ENCODE measurements around the gene TTC16.
A peak's percentile ranks its signal among the peaks of the same experiment; 100 is the strongest.
"Not testable (repeated sequence)": the region's sequence is repeated elsewhere in the genome, so short reads cannot be mapped to it uniquely, and the experiment has no call there.

TTC16 gene

GRCh38 chr9:127778280-127779135 is 62.6 kb downstream of the TTC16 start, which contains the start of gene SH2D3C:
TSS of gene SH2D3C (minus strand) at chr9:127778666. CDS start at chr9:127778627, 39 bp downstream.
- peaks cover 17% of the 10 kb centered on the region for H3K36me3 ChIP-seq
- H3K9me3 ChIP-seq = no peaks in the 10 kb centered on the region
- peak within 1 kb of the TSS; percentile 92 for H3K27ac ChIP-seq
- H3K9ac ChIP-seq = peak within 1 kb of the TSS; percentile 92
- TF ChIP-seq Cebpa-rat (IDR thresholded peaks at IDR 0.05) = no peak
- peaks cover 83% of the 10 kb centered on the region for H3K4me1 ChIP-seq
- peak within 1 kb of the TSS; percentile 88 for H3K4me2 ChIP-seq
- H3K27me3 ChIP-seq = no peaks in the 10 kb centered on the region
- H3K4me3 ChIP-seq = peak within 1 kb of the TSS; percentile 79
- peaks cover 47% of the 10 kb centered on the region for H4K20me1 ChIP-seq

DNA sequence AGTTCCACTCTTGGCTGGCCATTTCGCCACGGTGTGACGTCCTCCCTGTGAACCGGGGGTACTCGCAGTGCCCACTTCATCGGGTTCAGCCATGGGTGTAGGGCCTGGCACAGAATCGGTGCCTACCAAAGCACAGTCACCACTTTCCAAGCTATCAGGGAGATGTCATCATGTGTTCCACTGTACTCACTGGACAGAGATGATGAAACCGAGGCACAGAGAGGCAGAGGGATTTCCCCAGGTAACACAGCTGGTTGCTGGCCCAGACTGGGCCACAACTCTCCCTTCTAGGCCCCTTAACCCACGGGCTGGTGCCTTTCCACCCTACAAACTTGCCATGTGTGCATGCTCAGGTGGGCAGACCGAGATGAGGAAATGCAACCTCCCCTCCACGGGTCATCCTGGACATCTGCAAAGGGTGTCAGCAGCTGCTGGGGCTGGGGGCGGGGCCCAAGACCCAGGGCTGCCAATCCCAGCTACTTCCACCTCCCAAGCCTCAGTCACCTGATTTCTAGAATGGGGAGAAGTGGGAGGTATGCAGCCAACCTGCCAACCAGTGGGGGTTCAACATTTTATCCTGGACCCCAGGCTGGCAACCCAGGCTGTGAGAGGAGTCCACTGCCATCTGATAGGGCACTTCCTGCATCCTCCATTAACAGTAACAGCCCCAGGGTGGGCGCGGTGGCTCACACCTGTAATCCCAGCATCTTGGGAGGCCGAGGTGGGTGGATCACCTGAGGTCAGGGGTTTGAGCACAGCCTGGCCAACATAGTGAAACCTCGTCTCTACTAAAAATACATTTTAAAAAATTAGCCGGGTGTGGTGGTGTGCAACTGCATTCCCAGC is 63.5 kb downstream of the TTC16 start:
- Histone ChIP-seq H3K36me3 (peaks cover 9% of the 10 kb centered on the region), H4K20me1 (peaks cover 38% of the 10 kb centered on the region), H3K4me3 (peak overlapping the region; percentile 79), H3K27me3 (no peaks in the 10 kb centered on the region), H3K27ac (peak overlapping the region; percentile 92), H3K9ac (peak overlapping the region; percentile 92), H3K4me2 (peak overlapping the region; percentile 88), H3K9me3 (no peaks in the 10 kb centered on the region), H3K4me1 (peaks cover 83% of the 10 kb centered on the region)
- TF ChIP-seq Cebpa-rat (IDR thresholded peaks at IDR 0.05) = peak; percentile 57; the same call in 1 of the 2 replicates

DNA sequence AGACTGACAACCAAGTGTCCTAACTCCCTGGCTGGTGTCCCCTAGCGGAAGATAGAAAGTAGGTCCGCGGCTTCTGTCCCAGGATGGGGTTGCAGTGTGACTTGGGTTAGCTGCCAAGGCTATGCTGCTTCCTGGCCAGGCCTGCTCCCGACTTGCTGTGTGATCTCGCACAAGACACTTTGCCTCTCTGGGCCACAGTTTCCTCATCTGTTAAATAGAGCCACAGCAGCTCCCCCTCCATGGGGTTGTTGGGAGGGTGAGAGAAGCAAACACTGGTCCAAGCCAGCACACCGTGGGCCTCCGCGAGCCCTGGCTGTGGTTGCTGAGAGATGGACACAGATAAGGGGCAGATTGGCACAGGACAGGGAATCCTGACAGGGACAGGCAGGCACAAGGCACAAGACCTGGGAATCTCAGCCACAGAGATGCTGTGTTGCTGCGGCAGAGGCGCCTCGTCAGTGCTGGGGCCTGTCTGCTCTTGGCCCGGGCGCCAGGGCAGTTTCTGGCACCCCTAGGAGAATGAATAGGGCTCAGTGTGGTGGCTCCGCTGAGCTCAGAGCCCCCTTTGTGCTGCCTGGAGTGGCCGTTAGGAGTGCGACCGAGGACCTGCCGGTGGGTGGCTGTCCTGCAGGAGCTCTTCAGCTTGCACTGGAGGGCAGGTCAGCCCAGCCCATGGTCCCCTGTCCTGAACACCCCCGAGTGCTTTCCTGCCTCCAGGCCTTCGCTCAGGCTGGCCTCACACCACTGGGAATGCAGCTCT is 64.4 kb downstream of the TTC16 start:
- peak overlapping the region; percentile 88 for H3K4me2 ChIP-seq
- H4K20me1 ChIP-seq = peaks cover 29% of the 10 kb centered on the region
- peaks cover 79% of the 10 kb centered on the region for H3K4me1 ChIP-seq
- no peaks in the 10 kb centered on the region for H3K9me3 ChIP-seq
- no peaks in the 10 kb centered on the region for H3K27me3 ChIP-seq
- peak overlapping the region; percentile 92 for H3K27ac ChIP-seq
- peak overlapping the region; percentile 92 for H3K9ac ChIP-seq
- no peak for TF ChIP-seq Cebpa-rat (IDR thresholded peaks at IDR 0.05)
- H3K36me3 ChIP-seq = no peaks in the 10 kb centered on the region
- no peak overlapping the region for H3K4me3 ChIP-seq

- peak; percentile 29; the same call in 1 of the 2 replicates for TF ChIP-seq Cebpa-rat (IDR thresholded peaks at IDR 0.05)
- not testable (repeated sequence) for H3K36me3 ChIP-seq, H3K4me3 ChIP-seq, H3K27me3 ChIP-seq, H3K9me3 ChIP-seq
- peak overlapping the region; percentile 15; the same call in 1 of the 2 replicates for H3K9ac ChIP-seq
- peaks cover 23% of the 10 kb centered on the region for H4K20me1 ChIP-seq
- peaks cover 73% of the 10 kb centered on the region for H3K4me1 ChIP-seq
- peak overlapping the region; percentile 88 for H3K4me2 ChIP-seq
- peak overlapping the region; percentile 92 for H3K27ac ChIP-seq
Observed at GRCh38 chr9:127780909-127781308, 65.0 kb downstream of the TTC16 start.

All from BLaER1 (cell line).